PC-9 (cell line): Measurements from ENCODE around the gene LDAF1. TPM values are rescaled to one million over a fixed set of nuclear protein-coding genes. Genes with fewer than 3 reads are reported as not detected.

ENCODE experiments used
- BruUV-seq: library from RNA; stranded (reverse); fragments of 400-500 nt; replicated peaks from 2 replicates; lab custom pipeline; 2021; lab: Mats Ljungman, UMichigan
- CTCF ChIA-PET: fragments of 300-600 bp; sonication (Branson Sonifier 250); formaldehyde crosslinking; loops from one replicate; lab custom pipeline; 2022; ENCODE audit warnings: antibody characterized with exemption; lab: Charles Lee
- POLR2A ChIA-PET: fragments of 300-600 bp; sonication (Branson Sonifier 250); formaldehyde crosslinking; loops from one replicate; lab custom pipeline; 2022; ENCODE audit warnings: antibody characterized with exemption; ENCODE audit not compliant: unreplicated experiment; lab: Charles Lee
- DNase-seq, 2 experiments: peaks; one replicate each; pipeline versions ENCODE4 v3.0.0 to v3.0.0-alpha.2; 2015 to 2022; ENCODE audit warnings: mixed read lengths in 1 of 2
- H2AFZ ChIP-seq: fragments of 200-600 bp; sonication (generic); 2 replicates; pipeline ENCODE4 v1.8.1; 2017; ENCODE audit warnings: antibody characterized with exemption
- H3F3A ChIP-seq: fragments of 200-600 bp; sonication (generic); 2 replicates; pipeline ENCODE4 v1.8.1; 2017; ENCODE audit warnings: antibody characterized with exemption, mild to moderate bottlenecking, low read depth; ENCODE audit not compliant: insufficient read depth
- H3K27ac ChIP-seq: fragments of 200-600 bp; sonication (generic); 2 replicates; pipeline ENCODE4 v1.6.1; 2016; ENCODE audit warnings: mixed run types
- H3K27me3 ChIP-seq: fragments of 200-600 bp; sonication (generic); 2 replicates; pipeline ENCODE4 v1.6.1; 2016; ENCODE audit warnings: low read depth, mixed run types; ENCODE audit not compliant: insufficient read depth
- H3K36me3 ChIP-seq: fragments of 200-600 bp; sonication (generic); 2 replicates; pipeline ENCODE4 v1.6.1; 2016; ENCODE audit warnings: low read depth, mixed run types
- H3K4me1 ChIP-seq: fragments of 200-600 bp; sonication (generic); replicated peaks from 2 replicates; pipeline ENCODE4 v1.6.1; 2016; ENCODE audit warnings: mixed run types; ENCODE audit not compliant: insufficient read depth
- H3K4me2 ChIP-seq: fragments of 200-600 bp; sonication (generic); 2 replicates; pipeline ENCODE4 v1.6.1; 2017; ENCODE audit warnings: mixed run types
- H3K4me3 ChIP-seq: fragments of 200-600 bp; sonication (generic); 2 replicates; pipeline ENCODE4 v1.6.1; 2016; ENCODE audit warnings: mixed run types
- H3K79me2 ChIP-seq: fragments of 200-600 bp; sonication (generic); 2 replicates; pipeline ENCODE4 v1.6.1; 2017; ENCODE audit warnings: low read depth, mixed run types
- H3K9me2 ChIP-seq: fragments of 200-600 bp; sonication (generic); 2 replicates; pipeline ENCODE4 v1.8.1; 2017; ENCODE audit warnings: mild to moderate bottlenecking; ENCODE audit not compliant: insufficient read depth
- H3K9me3 ChIP-seq: fragments of 200-600 bp; sonication (generic); 2 replicates; pipeline ENCODE4 v1.8.1; 2016; ENCODE audit warnings: low read depth; ENCODE audit not compliant: insufficient read depth
- H4K20me1 ChIP-seq: fragments of 200-600 bp; sonication (generic); 2 replicates; pipeline ENCODE4 v1.8.1; 2017; ENCODE audit not compliant: insufficient read depth
- EZH2 ChIP-seq: fragments of 200-600 bp; sonication (generic); IDR thresholded peaks from 2 replicates; pipeline ENCODE4 v1.8.0; 2017; ENCODE audit warnings: antibody characterized with exemption, low read depth
- intact Hi-C: fragments of 100-400 bp; cut with micrococcal nuclease; formaldehyde crosslinking; loops from one replicate; pipeline ENCODE4 v1.10.0; 2022; ENCODE audit not compliant: unreplicated experiment
- total RNA-seq: library from RNA; stranded (reverse); gene quantifications from 2 replicates; pipeline ENCODE4 v1.2.3, GENCODE V29; 2021
- TF ChIP-seq, protein P1 (sequence below): fragments of 200-600 bp; sonication (generic); conservative IDR thresholded peaks from 2 replicates; pipeline ENCODE4 v1.6.1; 2017; ENCODE audit warnings: mixed run types, antibody characterized with exemption, mild to moderate bottlenecking, moderate library complexity

LDAF1 gene
- total RNA-seq, 1 experiment from 2014 or later, result 47.6 TPM

DNA sequence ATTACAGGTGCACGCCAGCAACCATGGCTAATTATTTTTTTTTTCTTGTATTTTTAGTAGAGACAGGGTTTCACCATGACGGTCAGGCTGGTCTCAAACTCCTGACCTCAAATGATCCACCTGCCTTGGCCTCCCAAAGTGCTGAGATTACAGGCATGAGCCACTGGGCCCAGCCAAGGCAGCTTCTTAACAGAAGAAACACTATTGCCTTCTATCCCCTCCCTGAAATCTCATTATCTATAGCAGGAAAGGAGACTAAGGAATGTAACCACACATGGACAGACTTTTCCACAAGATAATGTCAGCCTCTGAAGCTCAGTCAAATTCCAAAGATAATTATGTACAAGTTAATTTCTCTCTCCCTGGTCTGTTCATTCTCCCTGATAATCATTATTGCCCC lies 58.6 kb downstream of the LDAF1 start:
- no peak overlapping the region for H3K4me3 ChIP-seq
- H3K4me2 ChIP-seq, result no peak overlapping the region
- POLR2A ChIA-PET, result no interaction called here
- no peaks in the 10 kb centered on the region for H3K9me3 ChIP-seq
- H4K20me1 ChIP-seq, result no peaks in the 10 kb centered on the region
- H3K27ac ChIP-seq, result no peak overlapping the region
- intact Hi-C loops, result no loop called here
- TF ChIP-seq, protein P1, sequence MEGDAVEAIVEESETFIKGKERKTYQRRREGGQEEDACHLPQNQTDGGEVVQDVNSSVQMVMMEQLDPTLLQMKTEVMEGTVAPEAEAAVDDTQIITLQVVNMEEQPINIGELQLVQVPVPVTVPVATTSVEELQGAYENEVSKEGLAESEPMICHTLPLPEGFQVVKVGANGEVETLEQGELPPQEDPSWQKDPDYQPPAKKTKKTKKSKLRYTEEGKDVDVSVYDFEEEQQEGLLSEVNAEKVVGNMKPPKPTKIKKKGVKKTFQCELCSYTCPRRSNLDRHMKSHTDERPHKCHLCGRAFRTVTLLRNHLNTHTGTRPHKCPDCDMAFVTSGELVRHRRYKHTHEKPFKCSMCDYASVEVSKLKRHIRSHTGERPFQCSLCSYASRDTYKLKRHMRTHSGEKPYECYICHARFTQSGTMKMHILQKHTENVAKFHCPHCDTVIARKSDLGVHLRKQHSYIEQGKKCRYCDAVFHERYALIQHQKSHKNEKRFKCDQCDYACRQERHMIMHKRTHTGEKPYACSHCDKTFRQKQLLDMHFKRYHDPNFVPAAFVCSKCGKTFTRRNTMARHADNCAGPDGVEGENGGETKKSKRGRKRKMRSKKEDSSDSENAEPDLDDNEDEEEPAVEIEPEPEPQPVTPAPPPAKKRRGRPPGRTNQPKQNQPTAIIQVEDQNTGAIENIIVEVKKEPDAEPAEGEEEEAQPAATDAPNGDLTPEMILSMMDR, result no peak
- no peak for DNase-seq
- H2AFZ ChIP-seq, result no peak overlapping the region
- BruUV-seq, result no TSS peak
- H3K9me2 ChIP-seq, result no peaks in the 10 kb centered on the region
- no peaks in the 10 kb centered on the region for H3K36me3 ChIP-seq
- no peaks in the 10 kb centered on the region for H3K4me1 ChIP-seq
- H3K27me3 ChIP-seq, result peaks cover 65% of the 10 kb centered on the region
- CTCF ChIA-PET, result no interaction called here
- H3F3A ChIP-seq, result no peaks in the 10 kb centered on the region
- no peaks in the 10 kb centered on the region for H3K79me2 ChIP-seq

DNA sequence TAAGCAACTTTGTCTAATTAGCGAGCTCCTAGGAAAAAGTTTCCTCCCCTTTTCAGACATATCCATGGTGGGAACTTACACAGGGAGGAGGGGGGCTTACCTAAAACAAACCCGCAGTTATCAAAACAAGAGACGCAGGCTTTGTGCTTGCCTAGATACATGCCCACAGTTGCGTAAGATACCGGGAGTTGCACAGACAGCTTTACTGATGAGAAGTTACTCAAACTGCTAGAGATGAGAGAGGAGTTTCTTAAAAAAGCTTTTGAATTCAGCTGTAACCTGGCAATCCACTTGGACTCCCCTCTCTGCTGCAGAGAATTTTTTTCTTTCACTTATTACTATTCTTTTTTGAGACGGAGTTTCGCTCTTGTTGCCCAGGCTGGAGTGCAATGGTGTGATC lies 59.7 kb downstream of the LDAF1 start:
- TF ChIP-seq, protein P1, result no peak
- TF ChIP-seq EZH2, result no peak
- no peak for DNase-seq
- H2AFZ ChIP-seq, result no peak overlapping the region
- no peaks in the 10 kb centered on the region for H3K9me2 ChIP-seq
- no peaks in the 10 kb centered on the region for H3K4me1 ChIP-seq
- no peaks in the 10 kb centered on the region for H3K9me3 ChIP-seq
- ChIA-PET POLR2A (no interaction called here), CTCF (no interaction called here)
- no peak overlapping the region for H3K4me2 ChIP-seq
- H3K79me2 ChIP-seq, result no peaks in the 10 kb centered on the region
- intact Hi-C loops, result no loop called here
- no peak overlapping the region for H3K27ac ChIP-seq
- H3K4me3 ChIP-seq, result no peak overlapping the region
- no peaks in the 10 kb centered on the region for H4K20me1 ChIP-seq
- H3F3A ChIP-seq, result no peaks in the 10 kb centered on the region
- no peaks in the 10 kb centered on the region for H3K36me3 ChIP-seq
- H3K27me3 ChIP-seq, result peaks cover 67% of the 10 kb centered on the region
- no TSS peak for BruUV-seq

DNA sequence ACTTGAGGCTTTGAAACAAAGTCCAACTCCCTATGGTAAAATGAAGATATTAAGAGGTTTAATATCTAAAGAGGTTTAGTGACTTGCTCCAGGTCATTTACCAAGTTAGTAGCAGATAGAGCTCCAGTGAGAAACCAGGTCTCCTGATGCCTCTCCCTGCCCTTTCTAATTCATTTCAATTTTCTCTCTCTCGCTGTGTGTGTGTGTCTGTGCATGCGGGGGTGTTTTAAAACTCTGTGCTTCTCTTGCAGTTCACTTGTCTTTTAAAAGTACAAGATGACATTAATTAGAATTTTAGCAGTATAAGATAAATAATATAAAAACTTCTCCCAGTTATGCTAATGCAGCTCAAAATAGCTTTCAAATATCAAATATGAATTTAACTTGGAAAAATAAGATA lies 61.1 kb downstream of the LDAF1 start:
- intact Hi-C loops, result no loop called here
- H3K4me2 ChIP-seq, result no peak overlapping the region
- H3K79me2 ChIP-seq, result no peaks in the 10 kb centered on the region
- H3F3A ChIP-seq, result no peaks in the 10 kb centered on the region
- no peaks in the 10 kb centered on the region for H3K36me3 ChIP-seq
- no peak overlapping the region for H3K27ac ChIP-seq
- POLR2A ChIA-PET, result no interaction called here
- no peak for TF ChIP-seq EZH2
- TF ChIP-seq, protein P1, result no peak
- no peak overlapping the region for H3K4me3 ChIP-seq
- no peaks in the 10 kb centered on the region for H4K20me1 ChIP-seq
- H3K9me2 ChIP-seq, result no peaks in the 10 kb centered on the region
- no peak for DNase-seq
- BruUV-seq, result no TSS peak
- H3K27me3 ChIP-seq, result peaks cover 80% of the 10 kb centered on the region
- no peaks in the 10 kb centered on the region for H3K9me3 ChIP-seq
- H3K4me1 ChIP-seq, result no peaks in the 10 kb centered on the region
- CTCF ChIA-PET, result no interaction called here
- H2AFZ ChIP-seq, result no peak overlapping the region
